Activated T-helper 2 cell treated with anti-CD3 and anti-CD28 coated beads, Interferon-gamma antibody, Interleukin-2, Interleukin-4, amounts not matched to agents 10 μg/mL and 5 μg/mL and 100 μg/mL, durations not matched to agents 14 hours and 24 hours and 36 hours (primary cell): ENCODE results near the gene BCAM. TPM values are rescaled to one million over a fixed set of nuclear protein-coding genes. Genes with fewer than 3 reads are reported as not detected.
"Not testable (repeated sequence)": the region's sequence is repeated elsewhere in the genome, so short reads cannot be mapped to it uniquely, and the experiment has no call there.

Experiments used
- DNase-seq: peaks from one replicate; pipeline ENCODE4 v3.0.0; 2021; ENCODE audit warnings: low spot score
- H3K27ac Mint-ChIP-seq: one replicate; pipeline ENCODE4 v1.8.0; 2021; ENCODE audit warnings: mixed read lengths
- H3K27me3 Mint-ChIP-seq: one replicate; pipeline ENCODE4 v1.8.0; 2021; ENCODE audit warnings: low read depth, mixed read lengths
- H3K36me3 Mint-ChIP-seq: one replicate; pipeline ENCODE4 v1.8.0; 2021; ENCODE audit warnings: low read depth, mixed read lengths
- H3K4me1 Mint-ChIP-seq: one replicate; pipeline ENCODE4 v1.8.0; 2021; ENCODE audit warnings: low read depth, mixed read lengths
- H3K4me3 Mint-ChIP-seq: one replicate; pipeline ENCODE4 v1.8.0; 2021; ENCODE audit warnings: low read depth, mild to moderate bottlenecking, moderate library complexity, mixed read lengths
- H3K9me3 Mint-ChIP-seq: one replicate; pipeline ENCODE4 v1.8.0; 2021; ENCODE audit warnings: mixed read lengths
- intact Hi-C: fragments of 100-400 bp; cut with micrococcal nuclease; formaldehyde crosslinking; loops from one replicate; pipeline ENCODE4 v1.15.1; 2023
- total RNA-seq: library from RNA; stranded (reverse); gene quantifications from 2 replicates; pipeline ENCODE4 v1.2.3, GENCODE V29; 2022

The BCAM gene
- total RNA-seq, 1 donor from 2014 or later: not detected

GRCh38 chr19:44813841-44814470 lies 5.1 kb downstream of the BCAM start:
- H3K36me3 Mint-ChIP-seq: no peaks in the 10 kb centered on the region
- no peak overlapping the region for H3K4me3 Mint-ChIP-seq
- no peaks in the 10 kb centered on the region for H3K4me1 Mint-ChIP-seq
- intact Hi-C loops: no loop called here
- DNase-seq: no peak
- peaks cover 4% of the 10 kb centered on the region for H3K27me3 Mint-ChIP-seq
- H3K27ac Mint-ChIP-seq: no peak overlapping the region
- no peaks in the 10 kb centered on the region for H3K9me3 Mint-ChIP-seq

- H3K9me3 Mint-ChIP-seq: no peaks in the 10 kb centered on the region
- intact Hi-C loops: no loop called here
- H3K27ac Mint-ChIP-seq: no peak overlapping the region
- H3K4me1 Mint-ChIP-seq: no peaks in the 10 kb centered on the region
- no peak overlapping the region for H3K4me3 Mint-ChIP-seq
- H3K36me3 Mint-ChIP-seq: no peaks in the 10 kb centered on the region
- no peak for DNase-seq
- H3K27me3 Mint-ChIP-seq: peaks cover 3% of the 10 kb centered on the region
Observed at GRCh38 chr19:44814517-44814916, 5.6 kb downstream of the BCAM start.

- Mint-ChIP-seq H3K27me3 (no peaks in the 10 kb centered on the region), H3K9me3 (no peaks in the 10 kb centered on the region), H3K4me1 (no peaks in the 10 kb centered on the region), H3K27ac (no peak overlapping the region), H3K4me3 (no peak overlapping the region), H3K36me3 (no peaks in the 10 kb centered on the region)
- intact Hi-C loops: no loop called here
- no peak for DNase-seq
Observed at GRCh38 chr19:44816301-44816700, 7.4 kb downstream of the BCAM start.

GRCh38 chr19:44817725-44818465 lies 9.0 kb downstream of the BCAM start:
- H3K36me3 Mint-ChIP-seq: no peaks in the 10 kb centered on the region
- no peak for DNase-seq
- H3K4me1 Mint-ChIP-seq: no peaks in the 10 kb centered on the region
- intact Hi-C loops: no loop called here
- H3K27ac Mint-ChIP-seq: no peak overlapping the region
- no peaks in the 10 kb centered on the region for H3K9me3 Mint-ChIP-seq
- H3K27me3 Mint-ChIP-seq: no peaks in the 10 kb centered on the region
- H3K4me3 Mint-ChIP-seq: no peak overlapping the region

GRCh38 chr19:44818466-44819031 lies 9.6 kb downstream of the BCAM start:
- no peak overlapping the region for H3K27ac Mint-ChIP-seq
- intact Hi-C loops: no loop called here
- no peaks in the 10 kb centered on the region for H3K27me3 Mint-ChIP-seq
- DNase-seq: no peak
- H3K4me1 Mint-ChIP-seq: no peaks in the 10 kb centered on the region
- no peak overlapping the region for H3K4me3 Mint-ChIP-seq
- H3K9me3 Mint-ChIP-seq: no peaks in the 10 kb centered on the region
- no peaks in the 10 kb centered on the region for H3K36me3 Mint-ChIP-seq

GRCh38 chr19:44819246-44819832 lies 10.4 kb downstream of the BCAM start:
- no peak for DNase-seq
- no peaks in the 10 kb centered on the region for H3K4me1 Mint-ChIP-seq
- no peaks in the 10 kb centered on the region for H3K9me3 Mint-ChIP-seq
- H3K4me3 Mint-ChIP-seq: no peak overlapping the region
- H3K27ac Mint-ChIP-seq: no peak overlapping the region
- H3K27me3 Mint-ChIP-seq: no peaks in the 10 kb centered on the region
- intact Hi-C loops: no loop called here
- no peaks in the 10 kb centered on the region for H3K36me3 Mint-ChIP-seq

GRCh38 chr19:44820648-44821609 lies 12.0 kb downstream of the BCAM start:
- H3K36me3 Mint-ChIP-seq: no peaks in the 10 kb centered on the region
- intact Hi-C loops: no loop called here
- H3K4me3 Mint-ChIP-seq: no peak overlapping the region
- no peak for DNase-seq
- no peaks in the 10 kb centered on the region for H3K27me3 Mint-ChIP-seq
- no peak overlapping the region for H3K27ac Mint-ChIP-seq
- H3K4me1 Mint-ChIP-seq: no peaks in the 10 kb centered on the region
- H3K9me3 Mint-ChIP-seq: no peaks in the 10 kb centered on the region

- no peaks in the 10 kb centered on the region for H3K4me1 Mint-ChIP-seq
- no peak for DNase-seq
- no peaks in the 10 kb centered on the region for H3K27me3 Mint-ChIP-seq
- H3K9me3 Mint-ChIP-seq: no peaks in the 10 kb centered on the region
- H3K27ac Mint-ChIP-seq: no peak overlapping the region
- no peak overlapping the region for H3K4me3 Mint-ChIP-seq
- H3K36me3 Mint-ChIP-seq: no peaks in the 10 kb centered on the region
- intact Hi-C loops: no loop called here
Observed at GRCh38 chr19:44822177-44822576, 13.3 kb downstream of the BCAM start.

GRCh38 chr19:44822670-44823372 lies 13.9 kb downstream of the BCAM start:
- intact Hi-C loops: no loop called here
- Mint-ChIP-seq H3K36me3 (no peaks in the 10 kb centered on the region), H3K4me1 (no peaks in the 10 kb centered on the region), H3K27me3 (no peaks in the 10 kb centered on the region), H3K9me3 (no peaks in the 10 kb centered on the region), H3K4me3 (no peak overlapping the region), H3K27ac (no peak overlapping the region)
- DNase-seq: no peak

- Mint-ChIP-seq H3K36me3 (no peaks in the 10 kb centered on the region), H3K9me3 (no peaks in the 10 kb centered on the region), H3K27ac (no peak overlapping the region), H3K27me3 (no peaks in the 10 kb centered on the region), H3K4me3 (no peak overlapping the region), H3K4me1 (no peaks in the 10 kb centered on the region)
- DNase-seq: no peak
- intact Hi-C loops: no loop called here
Observed at GRCh38 chr19:44823373-44823698, 14.4 kb downstream of the BCAM start.

GRCh38 chr19:44824761-44825160 lies 15.9 kb downstream of the BCAM start:
- Mint-ChIP-seq H3K27me3 (no peaks in the 10 kb centered on the region), H3K4me3 (no peak overlapping the region), H3K27ac (no peak overlapping the region), H3K36me3 (no peaks in the 10 kb centered on the region), H3K9me3 (no peaks in the 10 kb centered on the region), H3K4me1 (no peaks in the 10 kb centered on the region)
- intact Hi-C loops: no loop called here
- no peak for DNase-seq

GRCh38 chr19:44832875-44833274 lies 24.0 kb downstream of the BCAM start:
- DNase-seq, H3K4me3 Mint-ChIP-seq, H3K36me3 Mint-ChIP-seq, H3K9me3 Mint-ChIP-seq, H3K4me1 Mint-ChIP-seq, intact Hi-C loops, H3K27me3 Mint-ChIP-seq, H3K27ac Mint-ChIP-seq: not testable (repeated sequence)
